HEK293 (cell line): ENCODE results near the gene CASZ1.

ENCODE experiments used
- CTCF ChIP-seq: fragments of 450-650 bp; formaldehyde crosslinking; IDR thresholded peaks from 2 replicates; pipeline ENCODE4 v1.5.1; 2016; ENCODE audit warnings: missing biosample characterization, missing genetic modification characterization
- HOXA7 ChIP-seq: sonication (generic); formaldehyde crosslinking; IDR thresholded peaks from 2 replicates; pipeline ENCODE4 v1.8.1; 2022; ENCODE audit warnings: missing genetic modification reagents, borderline replicate concordance
- KLF16 ChIP-seq: fragments of 450-650 bp; formaldehyde crosslinking; IDR thresholded peaks from 2 replicates; pipeline ENCODE4 v1.5.1; 2017; ENCODE audit warnings: missing biosample characterization, missing genetic modification characterization
- MEIS1 ChIP-seq: sonication (generic); formaldehyde crosslinking; IDR thresholded peaks from 2 replicates; pipeline ENCODE4 v1.8.1; 2022; ENCODE audit warnings: missing genetic modification reagents, mild to moderate bottlenecking, borderline replicate concordance
- PBX3 ChIP-seq: sonication (generic); formaldehyde crosslinking; IDR thresholded peaks from 2 replicates; pipeline ENCODE4 v1.8.1; 2022; ENCODE audit warnings: mild to moderate bottlenecking, moderate library complexity, missing genetic modification reagents
- SP3 ChIP-seq: fragments of 450-650 bp; formaldehyde crosslinking; IDR thresholded peaks from 2 replicates; pipeline ENCODE4 v1.5.1; 2016; ENCODE audit warnings: missing biosample characterization, missing genetic modification characterization
- YY1 ChIP-seq: fragments of 450-650 bp; formaldehyde crosslinking; IDR thresholded peaks from 2 replicates; pipeline ENCODE4 v1.5.1; 2018; ENCODE audit warnings: missing biosample characterization, missing genetic modification characterization
- ZBTB7A ChIP-seq: fragments of 450-650 bp; formaldehyde crosslinking; IDR thresholded peaks from 2 replicates; pipeline ENCODE4 v1.5.1; 2016; ENCODE audit warnings: low read depth, missing biosample characterization, missing genetic modification characterization
- ZNF311 ChIP-seq: fragments of 450-650 bp; formaldehyde crosslinking; IDR thresholded peaks from 2 replicates; pipeline ENCODE4 v1.5.1; 2017; ENCODE audit warnings: missing biosample characterization, missing genetic modification characterization, borderline replicate concordance
- ZNF362 ChIP-seq: fragments of 450-650 bp; formaldehyde crosslinking; IDR thresholded peaks from 2 replicates; pipeline ENCODE4 v1.5.1; 2016; ENCODE audit warnings: missing biosample characterization, missing genetic modification characterization
- ZNF544 ChIP-seq: fragments of 450-650 bp; formaldehyde crosslinking; IDR thresholded peaks from 2 replicates; pipeline ENCODE4 v1.5.0; 2017; ENCODE audit warnings: missing biosample characterization, missing genetic modification characterization
- ZNF776 ChIP-seq: fragments of 450-650 bp; formaldehyde crosslinking; IDR thresholded peaks from 2 replicates; pipeline ENCODE4 v1.5.0; 2017; ENCODE audit warnings: missing biosample characterization, missing genetic modification characterization, borderline replicate concordance
- TF ChIP-seq, protein P1 (sequence below): fragments of 450-650 bp; formaldehyde crosslinking; IDR thresholded peaks from 2 replicates; pipeline ENCODE4 v1.5.1; 2016; ENCODE audit warnings: missing biosample characterization, missing genetic modification characterization

- no peak for TF ChIP-seq YY1 (tag by site-specific recombination)
- TF ChIP-seq MEIS1: no peak
- TF ChIP-seq, protein P1, sequence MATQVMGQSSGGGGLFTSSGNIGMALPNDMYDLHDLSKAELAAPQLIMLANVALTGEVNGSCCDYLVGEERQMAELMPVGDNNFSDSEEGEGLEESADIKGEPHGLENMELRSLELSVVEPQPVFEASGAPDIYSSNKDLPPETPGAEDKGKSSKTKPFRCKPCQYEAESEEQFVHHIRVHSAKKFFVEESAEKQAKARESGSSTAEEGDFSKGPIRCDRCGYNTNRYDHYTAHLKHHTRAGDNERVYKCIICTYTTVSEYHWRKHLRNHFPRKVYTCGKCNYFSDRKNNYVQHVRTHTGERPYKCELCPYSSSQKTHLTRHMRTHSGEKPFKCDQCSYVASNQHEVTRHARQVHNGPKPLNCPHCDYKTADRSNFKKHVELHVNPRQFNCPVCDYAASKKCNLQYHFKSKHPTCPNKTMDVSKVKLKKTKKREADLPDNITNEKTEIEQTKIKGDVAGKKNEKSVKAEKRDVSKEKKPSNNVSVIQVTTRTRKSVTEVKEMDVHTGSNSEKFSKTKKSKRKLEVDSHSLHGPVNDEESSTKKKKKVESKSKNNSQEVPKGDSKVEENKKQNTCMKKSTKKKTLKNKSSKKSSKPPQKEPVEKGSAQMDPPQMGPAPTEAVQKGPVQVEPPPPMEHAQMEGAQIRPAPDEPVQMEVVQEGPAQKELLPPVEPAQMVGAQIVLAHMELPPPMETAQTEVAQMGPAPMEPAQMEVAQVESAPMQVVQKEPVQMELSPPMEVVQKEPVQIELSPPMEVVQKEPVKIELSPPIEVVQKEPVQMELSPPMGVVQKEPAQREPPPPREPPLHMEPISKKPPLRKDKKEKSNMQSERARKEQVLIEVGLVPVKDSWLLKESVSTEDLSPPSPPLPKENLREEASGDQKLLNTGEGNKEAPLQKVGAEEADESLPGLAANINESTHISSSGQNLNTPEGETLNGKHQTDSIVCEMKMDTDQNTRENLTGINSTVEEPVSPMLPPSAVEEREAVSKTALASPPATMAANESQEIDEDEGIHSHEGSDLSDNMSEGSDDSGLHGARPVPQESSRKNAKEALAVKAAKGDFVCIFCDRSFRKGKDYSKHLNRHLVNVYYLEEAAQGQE (tag by site-specific recombination): no peak
- no peak for TF ChIP-seq ZNF362 (tag by site-specific recombination)
- TF ChIP-seq ZNF311 (tag by site-specific recombination): no peak
- TF ChIP-seq CTCF (tag by site-specific recombination): no peak
- no peak for TF ChIP-seq ZNF776
- no peak for TF ChIP-seq HOXA7
- no peak for TF ChIP-seq SP3
- no peak for TF ChIP-seq PBX3 (CRISPR knock-in tag)
- TF ChIP-seq ZBTB7A (tag by site-specific recombination): no peak
- TF ChIP-seq ZNF544 (tag by site-specific recombination): no peak
- TF ChIP-seq KLF16: no peak
These were observed 78.4 kb downstream of the CASZ1 start for GRCh38 chr1:10718083-10718415.
